Activated naive CD4-positive, alpha-beta T cell (primary cell): ENCODE data around the gene AIPL1.

ENCODE experiments used
- DNase-seq, 4 experiments: peaks; one replicate each; lab custom pipeline; 2025; lab: John Stamatoyannopoulos, UW

The AIPL1 gene

GRCh38 chr17:6420173-6420641 is 14.7 kb downstream of the AIPL1 start:
- peak in 1 of 4 experiments; percentile 9 for DNase-seq

GRCh38 chr17:6415616-6416015 is 19.3 kb downstream of the AIPL1 start:
- DNase-seq = no peak

- no peak for DNase-seq
Observed at GRCh38 chr17:6413065-6413464, 21.9 kb downstream of the AIPL1 start.

- no peak for DNase-seq
Observed at GRCh38 chr17:6408735-6409134, 26.2 kb downstream of the AIPL1 start.

- no peak for DNase-seq
Observed at GRCh38 chr17:6408276-6408675, 26.6 kb downstream of the AIPL1 start.

- no peak for DNase-seq
Observed at GRCh38 chr17:6402258-6402657, 32.7 kb downstream of the AIPL1 start.

- no peak for DNase-seq
Observed at GRCh38 chr17:6398955-6399354, 36.0 kb downstream of the AIPL1 start.

- DNase-seq = no peak
Observed at GRCh38 chr17:6394055-6394606, 40.8 kb downstream of the AIPL1 start.

- no peak for DNase-seq
Observed at GRCh38 chr17:6393351-6393952, 41.5 kb downstream of the AIPL1 start.

- DNase-seq = no peak
Observed at GRCh38 chr17:6392609-6393350, 42.1 kb downstream of the AIPL1 start.

- DNase-seq = no peak
Observed at GRCh38 chr17:6388416-6388815, 46.5 kb downstream of the AIPL1 start.

GRCh38 chr17:6387858-6388257 is 47.1 kb downstream of the AIPL1 start:
- no peak for DNase-seq

GRCh38 chr17:6387442-6387841 is 47.5 kb downstream of the AIPL1 start:
- no peak for DNase-seq

- DNase-seq = no peak
Observed at GRCh38 chr17:6386041-6386630, 48.8 kb downstream of the AIPL1 start.

GRCh38 chr17:6384481-6384880 is 50.4 kb downstream of the AIPL1 start:
- no peak for DNase-seq

GRCh38 chr17:6381526-6382465 is 53.1 kb downstream of the AIPL1 start:
- no peak for DNase-seq

GRCh38 chr17:6380915-6381438 is 53.9 kb downstream of the AIPL1 start:
- no peak for DNase-seq

- DNase-seq = no peak
Observed at GRCh38 chr17:6377906-6378305, 57.0 kb downstream of the AIPL1 start.

- DNase-seq = no peak
Observed at GRCh38 chr17:6376931-6377361, 58.0 kb downstream of the AIPL1 start.

GRCh38 chr17:6374761-6375312 is 60.1 kb downstream of the AIPL1 start:
- DNase-seq = peak in 2 of 4 experiments; percentile 15 to 22

GRCh38 chr17:6374271-6374691 is 60.6 kb downstream of the AIPL1 start:
- no peak for DNase-seq
